Left renal pelvis (tissue), 4 donors: ENCODE measurements around the gene KLK2. TPM values are rescaled to one million over a fixed set of nuclear protein-coding genes. Genes with fewer than 3 reads are reported as not detected.
A peak's percentile ranks its signal among the peaks of the same experiment; 100 is the strongest.

ENCODE experiments used
- DNase-seq, 4 donors: peaks; one replicate each; pipeline ENCODE4 v3.0.0-alpha.2; 2013; ENCODE audit warnings: low read depth in 4 of 4, low spot score in 3 of 4
- polyA plus RNA-seq, 4 donors: library from polyadenylated mRNA; unstranded; fragments of 120-200 nt; gene quantifications; one replicate each; pipeline ENCODE4 v1.2.1, GENCODE V29; 2013; ENCODE audit not compliant: insufficient read length in 4 of 4

The KLK2 gene
- polyA plus RNA-seq, result under 1 TPM in 2 of 4 donors, not detected in 2; 0.26 to 0.38 TPM

DNA sequence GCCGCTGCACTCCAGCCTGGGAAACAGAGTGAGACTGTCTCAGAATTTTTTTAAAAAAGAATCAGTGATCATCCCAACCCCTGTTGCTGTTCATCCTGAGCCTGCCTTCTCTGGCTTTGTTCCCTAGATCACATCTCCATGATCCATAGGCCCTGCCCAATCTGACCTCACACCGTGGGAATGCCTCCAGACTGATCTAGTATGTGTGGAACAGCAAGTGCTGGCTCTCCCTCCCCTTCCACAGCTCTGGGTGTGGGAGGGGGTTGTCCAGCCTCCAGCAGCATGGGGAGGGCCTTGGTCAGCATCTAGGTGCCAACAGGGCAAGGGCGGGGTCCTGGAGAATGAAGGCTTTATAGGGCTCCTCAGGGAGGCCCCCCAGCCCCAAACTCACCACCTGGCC is at the start of gene KLK2:
Gene KLK2 (plus strand): TSS at position 384 of the 400 bp plus-strand sequence. CDS start 35 bp downstream, outside the sequence.
- no peak for DNase-seq

DNA sequence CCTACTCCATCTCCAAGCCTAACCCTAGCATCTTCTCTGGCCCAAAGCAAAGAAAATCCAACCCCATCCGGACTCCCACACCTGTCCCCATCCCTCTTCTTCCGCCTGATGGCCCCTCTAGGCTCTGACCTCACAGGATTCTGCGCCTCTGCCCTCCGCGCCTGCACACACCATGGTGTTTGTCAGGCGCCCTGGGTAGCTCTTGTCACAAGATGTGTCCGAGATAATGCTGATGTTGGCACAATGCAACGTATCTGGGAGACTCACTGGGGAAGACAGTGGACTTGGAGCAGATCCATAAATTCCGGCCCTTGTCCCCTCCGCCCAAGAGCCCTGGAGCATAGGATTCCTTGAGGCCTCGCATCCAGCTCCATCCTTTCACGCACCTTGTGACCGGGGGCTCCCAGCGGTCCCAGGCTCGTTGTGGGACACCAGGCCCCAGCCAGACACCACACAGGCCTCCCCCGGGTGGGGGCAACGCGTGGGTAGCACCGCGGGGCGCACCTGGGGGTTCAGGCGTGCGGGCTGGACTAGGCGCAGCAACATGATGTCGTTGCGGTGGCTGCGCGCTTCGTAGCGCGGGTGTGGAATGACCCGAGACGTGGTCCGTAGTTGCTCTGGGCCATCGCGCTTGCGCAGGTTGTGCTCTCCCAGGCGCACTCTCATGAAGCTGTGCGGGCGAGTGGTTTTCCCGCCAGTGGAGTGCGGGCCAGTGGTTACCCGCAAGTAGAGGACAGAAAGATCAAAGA is 46.6 kb upstream of the KLK2 start:
- no peak for DNase-seq

DNA sequence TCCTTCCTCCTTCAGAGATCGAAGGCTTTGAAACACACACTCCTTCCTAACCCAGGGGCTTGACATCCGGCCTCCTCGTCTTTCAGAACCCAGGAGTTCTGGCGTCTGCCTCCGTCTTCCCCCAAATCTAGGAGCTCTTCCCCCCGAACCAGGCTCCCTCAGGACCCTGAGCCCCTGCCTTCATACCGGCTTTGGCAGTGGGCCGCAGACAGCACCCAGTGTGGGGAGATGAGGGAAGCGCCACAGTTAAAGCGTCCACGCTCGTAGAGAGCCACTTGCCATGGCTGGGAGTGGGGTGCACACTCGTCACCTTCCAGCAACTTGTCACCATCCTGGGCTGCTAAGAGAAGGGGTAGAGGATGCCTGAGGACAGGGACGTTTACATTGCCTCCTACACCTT is 45.8 kb upstream of the KLK2 start:
- no peak for DNase-seq

DNA sequence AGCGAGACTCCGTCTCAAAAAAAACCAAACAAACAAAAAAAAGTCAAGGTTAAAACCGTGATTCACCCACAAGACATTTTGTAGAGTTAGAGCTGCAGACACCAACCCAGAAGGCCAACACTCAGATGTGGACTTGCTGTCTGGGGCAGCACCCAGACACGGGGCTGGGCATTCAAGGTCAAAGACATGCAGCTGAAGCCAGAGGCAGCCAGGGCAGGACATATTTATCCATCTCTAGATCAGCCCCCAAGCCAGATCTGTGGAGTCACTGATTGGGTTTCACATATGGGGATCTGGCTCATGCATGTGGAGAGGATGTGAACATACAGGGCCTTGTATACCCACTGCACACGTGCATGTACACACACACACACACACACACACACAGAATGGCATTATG is 43.4 kb upstream of the KLK2 start:
- no peak for DNase-seq

DNA sequence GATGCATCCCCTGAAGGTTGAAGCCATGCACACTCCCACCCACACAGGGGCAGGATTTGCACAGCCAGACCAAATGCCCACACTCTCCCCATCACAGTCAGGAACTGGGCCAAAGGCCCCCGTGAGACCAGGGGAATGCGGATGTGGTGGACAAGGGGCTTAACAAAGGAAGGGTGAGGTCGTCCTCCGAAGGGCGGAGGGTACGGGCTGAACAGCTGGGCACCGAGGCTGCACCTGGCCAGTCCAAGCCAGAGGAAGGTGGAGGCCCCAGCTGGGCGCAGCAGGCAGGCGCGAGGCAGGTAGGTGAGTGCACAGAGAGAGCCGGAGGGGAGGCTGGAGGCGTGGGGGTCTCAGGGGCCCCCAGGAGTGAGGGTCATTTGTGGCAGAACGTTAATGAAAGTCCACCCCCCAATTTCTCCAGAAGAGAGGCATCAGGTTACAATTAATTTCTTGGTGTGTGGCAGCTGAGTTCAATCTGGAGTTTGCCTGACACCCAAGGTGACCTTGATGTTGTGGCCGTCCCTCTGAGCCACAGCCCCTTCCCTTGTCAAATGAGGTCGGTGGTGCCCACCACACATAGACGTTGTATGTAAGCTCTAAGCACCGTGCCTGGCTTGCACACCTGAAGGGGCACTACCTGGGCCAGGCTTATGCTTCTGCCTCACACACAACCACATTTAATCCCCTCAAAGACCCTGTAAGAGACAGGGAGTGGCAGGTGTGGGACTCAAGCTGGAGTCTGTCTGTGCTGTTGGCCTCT is 42.8 kb upstream of the KLK2 start:
- DNase-seq, result no peak

DNA sequence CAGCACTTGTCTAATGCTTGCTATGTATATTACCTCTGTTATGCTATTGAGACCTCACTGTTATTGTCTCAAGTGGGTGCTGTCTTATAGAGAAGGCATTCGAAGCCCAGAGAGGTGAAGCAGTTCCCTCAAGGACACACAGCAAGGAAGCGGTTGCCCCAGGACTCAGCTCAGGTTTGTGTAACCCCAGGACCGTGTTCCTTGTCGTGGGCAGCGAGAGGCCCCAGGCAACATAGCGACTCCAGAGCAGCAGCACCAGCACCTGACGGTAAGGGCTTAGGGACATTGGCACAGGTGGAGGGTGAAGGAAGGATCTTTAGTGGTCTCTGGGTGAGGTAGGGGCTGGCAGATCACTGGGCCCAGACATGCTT is 42.2 kb upstream of the KLK2 start:
- no peak for DNase-seq

DNA sequence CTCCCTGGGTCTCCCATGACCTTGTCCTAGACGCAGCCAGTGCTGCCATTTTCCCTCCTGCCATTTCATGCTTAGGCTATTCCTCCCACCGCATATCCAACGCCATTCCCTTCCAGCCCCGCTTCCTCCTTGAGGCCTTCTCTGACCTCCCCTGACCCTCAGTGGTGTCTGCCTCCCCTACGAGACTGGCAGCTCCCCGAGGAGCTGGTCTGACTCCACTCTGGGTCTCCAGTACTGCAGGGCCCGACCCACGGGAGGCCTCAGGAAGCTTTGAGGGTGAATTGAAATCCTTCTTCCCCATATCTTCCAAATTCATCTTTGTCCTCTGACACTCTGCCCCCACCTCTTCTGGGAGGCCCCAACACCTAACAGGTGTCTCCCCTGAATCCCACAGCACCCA is 40.6 kb upstream of the KLK2 start:
- DNase-seq, result no peak

DNA sequence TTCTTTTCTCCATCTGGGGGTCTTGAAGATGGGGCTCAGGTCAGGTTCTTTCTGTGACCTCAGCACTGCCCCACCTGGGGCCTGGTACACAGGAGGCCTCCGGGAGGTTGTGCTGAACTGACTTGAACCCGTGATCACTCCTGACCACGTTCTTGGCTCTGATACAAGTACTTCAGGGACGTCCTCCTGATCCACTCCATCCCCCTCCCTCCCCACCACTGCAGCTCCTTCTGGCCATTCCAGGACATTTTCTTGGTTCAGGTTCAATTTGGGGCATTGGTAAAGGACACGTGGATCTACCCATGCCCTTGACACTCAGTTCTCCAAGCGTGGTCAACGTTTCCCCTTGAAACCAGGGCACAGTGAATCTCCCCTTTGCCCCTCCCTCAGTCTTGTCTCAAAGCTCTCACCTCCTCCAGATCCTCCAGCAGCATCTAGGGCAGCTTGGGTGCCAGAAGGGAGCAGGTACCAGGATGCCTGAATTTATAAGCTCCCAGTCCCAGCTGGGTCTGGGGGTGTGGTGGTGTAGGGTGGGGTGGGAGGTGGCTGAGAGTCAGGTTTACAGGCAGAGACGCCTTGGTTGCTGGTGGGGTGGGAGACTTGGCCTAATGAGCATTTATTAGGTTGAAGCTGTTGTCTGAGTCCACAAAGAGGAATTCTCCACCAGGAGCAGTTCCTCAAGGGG is 40.0 kb upstream of the KLK2 start, which contains the start of gene KLK15:
Gene KLK15 (minus strand): TSS at position 458 of the 685 bp plus-strand sequence. CDS start 2,082 bp downstream, outside the sequence.
- DNase-seq, result no peak

DNA sequence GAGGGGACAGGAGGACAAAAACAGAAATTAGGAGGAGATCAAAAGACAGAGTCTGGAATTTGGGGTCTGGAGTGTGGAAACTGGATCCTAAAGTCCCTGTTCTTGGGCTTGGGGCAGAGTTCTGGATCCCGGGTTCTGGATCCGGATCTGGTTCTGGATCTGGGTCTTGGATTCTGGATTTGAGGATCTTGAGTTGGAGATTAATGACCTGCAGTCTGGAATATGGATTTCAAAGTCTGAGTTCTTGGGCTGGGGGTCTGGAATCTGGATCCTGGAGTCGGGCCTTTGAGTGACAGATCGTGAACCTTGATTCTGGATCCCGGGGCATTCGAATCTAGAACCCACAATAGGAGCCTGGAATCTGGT is 39.5 kb upstream of the KLK2 start:
- DNase-seq, result no peak

DNA sequence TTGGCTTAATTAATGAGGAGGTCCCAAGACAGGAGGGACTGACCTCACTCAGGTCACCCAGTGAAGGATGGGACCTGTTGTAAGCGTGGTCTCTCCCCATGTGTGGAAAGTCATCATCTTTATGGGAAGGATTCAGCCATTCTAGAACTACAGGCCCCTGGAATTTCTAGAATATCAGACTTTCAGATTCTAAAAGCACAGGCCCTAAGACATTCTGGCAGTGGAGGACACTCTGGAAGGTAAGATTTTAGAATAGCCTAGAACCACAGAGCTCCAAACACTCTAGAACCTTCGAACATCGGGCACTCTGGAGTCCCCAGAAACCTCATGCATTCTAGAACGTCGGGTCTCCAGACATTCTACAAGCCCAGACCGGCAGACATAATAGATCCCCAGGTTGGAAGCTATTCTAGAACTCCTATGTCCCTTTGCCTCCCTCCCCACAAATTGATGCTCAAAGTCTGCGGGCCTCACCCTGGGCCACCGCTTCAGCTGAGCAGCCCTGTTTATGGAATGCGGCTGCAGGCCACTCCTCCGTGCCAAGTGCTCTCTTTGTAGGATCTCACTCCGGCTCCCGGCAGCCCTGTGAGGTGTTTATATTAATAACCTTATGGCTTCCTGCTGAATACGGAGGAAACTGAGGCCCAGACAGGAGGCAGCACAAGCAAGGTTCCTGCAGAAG is 38.0 kb upstream of the KLK2 start:
- no peak for DNase-seq

DNA sequence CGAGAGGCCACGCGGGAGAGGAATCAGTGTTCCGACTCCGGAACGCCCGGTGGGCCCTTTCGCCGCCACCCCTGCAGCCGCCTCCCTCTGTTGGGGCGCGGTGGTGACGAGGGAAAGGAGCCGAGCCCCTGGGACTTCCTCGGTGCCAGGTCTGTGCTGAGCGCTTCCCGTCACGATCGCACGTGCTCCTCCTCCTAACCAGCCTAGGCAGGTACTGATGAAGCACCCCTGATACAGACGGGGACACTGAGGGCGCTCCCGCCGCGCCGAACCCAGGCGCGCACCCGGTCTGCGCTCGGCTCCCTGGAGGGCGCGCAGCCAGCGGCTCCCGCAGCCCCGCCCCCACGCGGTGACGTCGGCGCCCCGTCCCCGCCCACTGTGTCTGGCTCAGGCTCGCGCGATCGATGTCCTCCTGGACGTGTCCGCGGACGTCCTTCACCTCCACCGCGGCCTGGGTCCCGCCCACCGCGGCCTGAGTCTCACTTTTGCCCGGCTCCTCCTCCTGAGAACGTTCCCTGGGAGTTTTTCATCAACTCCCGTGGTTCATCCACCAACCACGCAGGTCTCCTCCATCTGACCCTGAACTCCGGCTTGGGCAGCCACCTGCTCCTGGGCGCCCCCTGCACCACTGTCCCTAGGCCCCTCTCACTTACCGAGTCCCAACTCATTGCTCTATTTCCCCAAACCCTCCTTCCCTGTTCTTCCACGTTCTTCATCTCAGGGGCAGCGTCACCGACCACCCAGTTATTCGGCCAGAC is 37.3 kb upstream of the KLK2 start:
- DNase-seq, result peak in 2 of 4 donors; percentile 36 to 58

DNA sequence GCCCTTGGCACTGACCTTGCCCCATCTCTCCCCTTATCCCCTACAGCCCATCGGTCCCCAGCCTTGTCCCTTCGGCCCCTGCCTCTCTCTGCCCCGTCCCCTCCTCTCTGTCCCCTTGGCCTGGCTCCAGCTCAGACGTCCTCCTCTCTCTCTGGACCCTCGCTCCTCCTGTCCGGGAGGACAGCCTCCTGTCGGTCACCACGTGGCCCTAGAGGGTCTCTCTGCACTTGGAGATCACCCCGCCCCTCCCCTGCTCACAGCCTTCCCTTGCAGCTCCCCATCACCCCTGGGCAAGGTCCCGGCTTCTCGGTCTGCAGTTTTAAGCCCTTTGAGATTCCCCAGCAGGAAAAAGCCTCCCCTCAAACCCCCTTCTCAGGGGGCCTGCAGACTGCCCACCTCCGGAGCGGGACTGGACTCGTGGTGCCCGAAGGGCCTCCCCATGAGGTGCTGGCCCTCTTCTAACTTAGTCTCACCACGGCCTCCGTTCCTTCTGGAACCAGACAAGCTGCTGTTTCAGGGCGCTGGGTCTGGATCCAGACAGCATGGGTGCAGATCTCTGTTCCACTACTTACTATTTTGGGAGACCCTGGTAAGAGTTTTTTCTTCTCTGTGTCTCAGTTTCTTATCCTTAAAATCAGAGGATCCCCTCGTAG is 36.6 kb upstream of the KLK2 start:
- no peak for DNase-seq

DNA sequence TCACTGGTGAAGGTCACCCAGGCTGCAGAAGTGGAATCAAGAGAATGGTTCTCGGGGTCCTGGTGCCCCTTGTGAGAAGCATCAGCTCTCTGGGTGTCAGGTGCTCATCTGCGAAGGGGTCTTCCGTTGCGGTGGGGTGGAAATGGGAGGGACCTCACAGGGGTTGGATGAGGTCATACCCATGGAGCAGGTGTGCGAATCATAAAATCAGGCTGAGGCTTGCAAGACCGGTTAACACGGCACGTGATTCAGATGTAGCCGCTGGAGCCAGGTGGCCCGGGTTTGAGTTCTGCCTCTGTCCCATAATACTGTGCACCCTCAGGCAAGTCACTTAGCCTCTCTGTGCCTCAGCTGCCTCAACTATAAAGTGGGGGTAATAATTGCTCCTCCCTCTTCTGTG is 35.9 kb upstream of the KLK2 start:
- DNase-seq, result no peak

DNA sequence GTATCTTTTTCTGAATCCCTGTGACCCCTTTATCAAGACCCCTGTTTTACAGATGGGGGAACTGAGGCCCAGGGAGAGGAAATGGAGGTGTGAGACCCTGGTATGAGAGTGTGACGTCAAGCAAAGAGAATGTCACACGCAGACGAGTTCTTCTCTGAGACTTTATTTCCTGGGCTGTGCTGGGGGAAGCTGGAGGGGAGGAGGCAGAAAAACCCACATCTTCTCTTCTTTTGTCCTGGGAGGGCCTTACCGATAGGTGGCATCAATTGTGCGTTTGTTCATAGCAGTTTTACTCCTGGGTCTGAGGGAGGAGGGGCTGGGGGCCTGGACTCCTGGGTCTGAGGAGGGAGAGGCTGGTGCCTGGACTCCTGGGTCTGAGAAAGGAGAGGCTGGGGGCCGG is 35.0 kb upstream of the KLK2 start:
- no peak for DNase-seq

DNA sequence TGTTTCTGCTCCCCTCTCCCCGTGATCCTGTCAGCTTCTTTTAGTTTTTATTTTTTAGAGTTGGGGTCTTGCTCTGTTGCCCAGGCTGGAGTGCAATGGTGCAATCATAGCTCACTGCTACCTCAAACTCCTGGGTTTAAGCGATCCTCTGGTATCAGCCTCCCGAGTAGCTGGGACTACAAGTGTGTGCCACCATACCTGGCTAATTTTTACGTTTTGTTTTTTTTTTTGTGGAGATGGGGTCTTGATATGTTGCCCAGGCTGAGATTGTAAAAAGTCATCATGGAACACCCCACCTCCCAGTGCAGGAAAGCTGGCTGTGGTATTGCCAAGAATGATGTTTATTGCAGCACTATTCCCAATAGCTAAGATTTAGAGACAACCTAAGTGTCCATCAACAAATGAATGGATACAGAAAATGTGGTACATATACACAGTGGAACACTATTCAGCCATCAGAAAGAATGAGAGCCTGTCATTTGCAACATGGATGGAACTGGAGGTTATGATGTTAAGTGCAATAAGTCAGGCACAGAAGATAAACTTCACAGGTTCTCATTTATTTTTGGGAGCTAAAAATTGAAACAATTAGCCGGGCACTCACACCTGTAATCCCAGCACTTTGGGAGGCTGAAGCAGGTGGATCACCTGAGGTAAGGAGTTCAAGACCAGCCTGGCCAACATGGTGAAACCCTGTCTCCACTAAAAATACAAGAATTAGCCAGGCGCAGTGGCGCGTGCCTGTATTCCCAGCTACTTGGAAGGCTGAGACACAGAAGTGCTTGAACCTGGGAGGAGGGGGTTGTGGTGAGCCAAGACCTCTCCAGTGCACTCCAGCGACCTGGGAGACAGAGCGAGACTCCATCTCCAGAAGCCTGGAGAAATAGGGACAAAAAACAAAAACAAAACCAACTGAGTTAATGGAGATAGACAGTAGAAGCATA is 33.3 kb upstream of the KLK2 start:
- no peak for DNase-seq

DNA sequence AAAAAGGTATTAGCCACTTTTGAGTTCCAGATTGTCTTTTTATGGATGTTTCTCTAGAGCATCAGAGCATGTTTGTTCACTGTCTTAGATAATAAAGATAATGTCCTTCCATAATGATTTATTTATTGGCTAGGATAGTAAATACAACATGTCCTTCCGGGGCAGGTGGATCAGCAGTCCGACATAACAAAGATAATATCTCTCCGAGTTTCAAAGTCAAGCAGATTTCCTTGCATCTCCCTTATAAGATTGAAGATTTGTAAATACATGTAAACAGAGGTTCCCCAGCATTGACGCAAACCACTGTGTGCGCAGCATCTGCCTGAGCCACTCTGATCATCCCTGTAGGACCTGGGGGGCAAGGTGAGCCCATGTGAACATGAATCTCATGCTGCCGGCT is 31.1 kb upstream of the KLK2 start:
- DNase-seq, result no peak

DNA sequence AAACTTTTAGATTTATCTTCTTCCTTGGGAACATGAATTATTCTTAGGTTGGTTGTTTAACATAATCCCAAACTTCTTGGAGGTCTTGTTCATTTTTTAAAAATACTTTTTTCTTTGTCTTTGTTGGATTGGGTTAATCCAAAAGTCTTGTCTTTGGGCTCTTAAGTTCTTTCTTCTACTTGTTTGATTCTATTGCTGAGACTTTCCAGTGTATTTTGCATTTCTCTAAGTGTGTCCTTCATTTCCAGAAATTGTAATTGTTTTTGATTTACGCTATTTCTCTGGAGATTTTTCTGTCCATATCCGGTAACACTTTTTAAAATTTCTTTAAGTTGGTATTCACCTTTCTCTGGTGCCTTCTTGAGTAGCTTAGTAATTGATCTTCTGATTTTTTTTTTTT is 30.0 kb upstream of the KLK2 start:
- no peak for DNase-seq

DNA sequence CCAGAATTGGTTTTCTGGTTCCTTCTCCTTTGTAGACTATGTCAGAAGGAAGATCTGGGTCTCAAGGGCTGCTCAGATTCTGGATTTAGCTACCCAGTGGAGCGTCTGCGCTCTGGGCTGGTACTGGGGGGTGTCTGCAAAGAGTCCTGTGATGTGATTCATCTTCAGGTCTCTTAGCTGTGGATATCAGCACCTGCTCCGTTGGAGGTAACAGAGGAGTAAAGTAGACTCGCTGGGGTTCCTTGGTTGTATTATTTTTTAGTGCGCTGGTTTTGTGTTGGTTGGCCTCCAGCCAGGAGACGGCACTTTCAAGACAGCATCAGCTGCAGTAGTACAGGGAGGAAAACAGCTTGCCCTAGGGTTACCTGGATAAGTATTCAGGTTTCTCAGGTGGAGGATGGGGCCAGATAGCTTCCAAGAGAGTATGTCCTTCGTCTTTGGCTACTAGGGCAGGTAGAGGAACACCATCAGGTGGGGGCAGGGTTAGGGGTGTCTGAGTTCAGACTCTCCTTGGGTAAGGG is 29.5 kb upstream of the KLK2 start:
- no peak for DNase-seq
